ENCODE results near the gene PPIL6.

Gene PPIL6

DNA sequence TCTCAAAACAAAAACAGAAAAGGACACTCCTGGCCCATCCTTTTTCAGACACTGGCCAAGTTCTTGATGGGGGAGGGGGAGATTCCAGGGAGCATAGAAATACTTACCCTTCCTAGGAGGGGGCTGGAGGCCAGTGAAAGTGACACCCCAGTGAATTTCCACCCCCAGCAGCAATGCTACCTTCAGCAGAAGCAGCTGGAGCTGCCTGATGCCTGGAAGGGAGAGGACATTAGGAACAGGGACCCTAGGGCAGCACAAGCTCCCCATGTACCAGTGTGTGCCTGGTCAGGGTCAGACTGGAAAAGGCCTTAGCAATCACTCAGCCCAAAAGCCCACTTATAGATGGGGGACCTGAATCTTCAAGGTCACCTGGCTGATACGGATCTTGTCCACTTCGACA, 12.7 kb upstream of the PPIL6 start:
- H3K4me3 Mint-ChIP-seq = no peak overlapping the region
- H3K9me3 Mint-ChIP-seq = no peaks in the 10 kb centered on the region
- peaks cover 26% of the 10 kb centered on the region for H3K4me1 Mint-ChIP-seq

GRCh38 chr6:109452181-109452580, 11.8 kb upstream of the PPIL6 start:
- peaks cover 21% of the 10 kb centered on the region for H3K4me1 Mint-ChIP-seq
- peaks cover 3% of the 10 kb centered on the region for H3K27me3 Mint-ChIP-seq (ENCODE audit: low read depth, poor library complexity)
- TF ChIP-seq, protein P1, sequence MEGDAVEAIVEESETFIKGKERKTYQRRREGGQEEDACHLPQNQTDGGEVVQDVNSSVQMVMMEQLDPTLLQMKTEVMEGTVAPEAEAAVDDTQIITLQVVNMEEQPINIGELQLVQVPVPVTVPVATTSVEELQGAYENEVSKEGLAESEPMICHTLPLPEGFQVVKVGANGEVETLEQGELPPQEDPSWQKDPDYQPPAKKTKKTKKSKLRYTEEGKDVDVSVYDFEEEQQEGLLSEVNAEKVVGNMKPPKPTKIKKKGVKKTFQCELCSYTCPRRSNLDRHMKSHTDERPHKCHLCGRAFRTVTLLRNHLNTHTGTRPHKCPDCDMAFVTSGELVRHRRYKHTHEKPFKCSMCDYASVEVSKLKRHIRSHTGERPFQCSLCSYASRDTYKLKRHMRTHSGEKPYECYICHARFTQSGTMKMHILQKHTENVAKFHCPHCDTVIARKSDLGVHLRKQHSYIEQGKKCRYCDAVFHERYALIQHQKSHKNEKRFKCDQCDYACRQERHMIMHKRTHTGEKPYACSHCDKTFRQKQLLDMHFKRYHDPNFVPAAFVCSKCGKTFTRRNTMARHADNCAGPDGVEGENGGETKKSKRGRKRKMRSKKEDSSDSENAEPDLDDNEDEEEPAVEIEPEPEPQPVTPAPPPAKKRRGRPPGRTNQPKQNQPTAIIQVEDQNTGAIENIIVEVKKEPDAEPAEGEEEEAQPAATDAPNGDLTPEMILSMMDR (IDR thresholded peaks at IDR 0.05) = no peak
- DNase-seq = no peak
- H3K27ac Mint-ChIP-seq = no peak overlapping the region
- H3K4me3 Mint-ChIP-seq = no peak overlapping the region
- peaks cover 4% of the 10 kb centered on the region for H3K36me3 Mint-ChIP-seq (ENCODE audit: low read depth)
- no peaks in the 10 kb centered on the region for H3K9me3 Mint-ChIP-seq

More for the DNA sequence above, 12.7 kb upstream of the PPIL6 start:
- peaks cover 9% of the 10 kb centered on the region for H3K27me3 Mint-ChIP-seq (ENCODE audit: low read depth, poor library complexity)
- peaks cover 4% of the 10 kb centered on the region for H3K36me3 Mint-ChIP-seq (ENCODE audit: low read depth)
- TF ChIP-seq, protein P1 (IDR thresholded peaks at IDR 0.05) = no peak
- H3K27ac Mint-ChIP-seq = no peak overlapping the region
- DNase-seq = no peak

- peaks cover 14% of the 10 kb centered on the region for H3K4me1 Mint-ChIP-seq
- no peak overlapping the region for H3K27ac Mint-ChIP-seq
- no peaks in the 10 kb centered on the region for H3K27me3 Mint-ChIP-seq (ENCODE audit: low read depth, poor library complexity)
- no peak overlapping the region for H3K4me3 Mint-ChIP-seq
- H3K9me3 Mint-ChIP-seq = no peaks in the 10 kb centered on the region
- TF ChIP-seq, protein P1 (IDR thresholded peaks at IDR 0.05) = no peak
- peaks cover 8% of the 10 kb centered on the region for H3K36me3 Mint-ChIP-seq (ENCODE audit: low read depth)
- no peak for DNase-seq
Measured at GRCh38 chr6:109451376-109451775, 10.9 kb upstream of the PPIL6 start.

DNA sequence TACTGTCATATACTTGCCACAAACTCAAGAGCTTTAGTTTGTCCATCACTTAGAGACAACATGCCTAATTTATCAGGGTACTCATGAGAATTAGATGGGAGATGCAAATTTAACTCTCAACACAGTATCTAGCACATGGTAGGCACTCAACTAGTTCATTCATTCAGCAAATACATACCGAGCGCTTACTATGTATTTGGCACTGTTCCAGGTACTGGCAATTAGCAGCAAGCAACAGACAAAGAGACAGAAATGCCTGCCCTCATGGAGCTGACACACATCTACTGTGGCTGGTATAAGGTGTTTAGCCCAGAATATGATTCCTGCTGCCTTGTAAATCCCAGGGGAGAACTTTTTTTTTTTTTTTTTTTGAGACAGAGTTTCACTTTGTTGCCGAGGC, 10.4 kb upstream of the PPIL6 start:
- Mint-ChIP-seq H3K9me3 (no peaks in the 10 kb centered on the region), H3K27me3 (ENCODE audit: low read depth, poor library complexity) (no peaks in the 10 kb centered on the region), H3K36me3 (ENCODE audit: low read depth) (peaks cover 9% of the 10 kb centered on the region), H3K27ac (no peak overlapping the region), H3K4me1 (peaks cover 11% of the 10 kb centered on the region), H3K4me3 (no peak overlapping the region)
- TF ChIP-seq, protein P1 (IDR thresholded peaks at IDR 0.05) = no peak
- DNase-seq = no peak

- peak overlapping the region; percentile 54 for H3K27ac Mint-ChIP-seq
- no peak for DNase-seq
- H3K36me3 Mint-ChIP-seq (ENCODE audit: low read depth) = peaks cover 15% of the 10 kb centered on the region
- H3K9me3 Mint-ChIP-seq = no peaks in the 10 kb centered on the region
- peaks cover 11% of the 10 kb centered on the region for H3K4me1 Mint-ChIP-seq
- H3K4me3 Mint-ChIP-seq = no peak overlapping the region
- TF ChIP-seq, protein P1 (IDR thresholded peaks at IDR 0.05) = no peak
- peaks cover 2% of the 10 kb centered on the region for H3K27me3 Mint-ChIP-seq (ENCODE audit: low read depth, poor library complexity)
Measured at GRCh38 chr6:109449795-109450673, 9.6 kb upstream of the PPIL6 start.
